Lung (tissue), 12 donors: ENCODE results near the gene GORASP2. TPM values are rescaled to one million over a fixed set of nuclear protein-coding genes. Genes with fewer than 3 reads are reported as not detected.

Source experiments
- ATAC-seq: fragments of 200-7000 bp; cut with Tn5 transposase; one replicate; pipeline ENCODE4 v1.9.1; 2020; ENCODE audit warnings: moderate number of reproducible peaks; ENCODE audit not compliant: insufficient read depth, low FRiP score
- DNase-seq, 3 donors: peaks; one replicate each; pipeline ENCODE4 v3.0.0-alpha.2; 2013 to 2017
- H3K27ac ChIP-seq, 2 donors: one replicate each; pipeline ENCODE4 v1.5.1; 2013; ENCODE audit warnings: mild to moderate bottlenecking in 2 of 2, moderate library complexity in 2 of 2, control low read depth in 1 of 2, inconsistent platforms in 1 of 2, low read depth in 1 of 2, low read length in 1 of 2
- H3K27me3 ChIP-seq, 3 donors: one replicate each; pipeline ENCODE4 v1.5.1; 2013; ENCODE audit warnings: low read length in 2 of 3; ENCODE audit not compliant: control insufficient read depth in 3 of 3, insufficient read depth in 3 of 3
- H3K36me3 ChIP-seq, 4 donors: one replicate each; pipeline ENCODE4 v1.5.1; 2013; ENCODE audit warnings: low read length in 4 of 4, mild to moderate bottlenecking in 1 of 4, moderate library complexity in 1 of 4; ENCODE audit not compliant: control insufficient read depth in 4 of 4, insufficient read depth in 4 of 4
- H3K4me1 ChIP-seq, 5 donors: one replicate each; pipeline ENCODE4 v1.5.1; 2013; ENCODE audit warnings: low read length in 5 of 5, mild to moderate bottlenecking in 2 of 5, moderate library complexity in 1 of 5; ENCODE audit not compliant: control insufficient read depth in 5 of 5, insufficient read depth in 5 of 5
- H3K4me3 ChIP-seq: one replicate; pipeline ENCODE4 v1.5.1; 2013; ENCODE audit warnings: mild to moderate bottlenecking, control low read depth, moderate library complexity
- H3K9ac ChIP-seq, 2 donors: one replicate each; pipeline ENCODE4 v1.5.1; 2013; ENCODE audit warnings: low read length in 2 of 2, control low read depth in 1 of 2; ENCODE audit not compliant: insufficient read depth in 1 of 2
- H3K9me3 ChIP-seq, 4 donors: one replicate each; pipeline ENCODE4 v1.5.1; 2013; ENCODE audit warnings: low read length in 3 of 4, mild to moderate bottlenecking in 1 of 4, moderate library complexity in 1 of 4; ENCODE audit not compliant: control insufficient read depth in 4 of 4, insufficient read depth in 3 of 4
- WGBS, 2 donors: extraction: QIAGEN DNeasy Blood & Tissue Kit; methylation state at CpG; one replicate each; pipeline ENCODE4 v1.1.7; 2013; 5-methylcytosine and 5-hydroxymethylcytosine counted together
- polyA plus RNA-seq, 2 donors: library from polyadenylated mRNA; stranded (reverse); fragments of 200-250 nt; gene quantifications; one replicate each; pipeline ENCODE4 v1.2.1, GENCODE V29; 2013
- total RNA-seq, 2 donors: library from RNA; depleted of rRNA in 1 of 2; stranded (reverse); fragments of >200 nt in 1 of 2; gene quantifications; one replicate each; pipeline ENCODE4 v1.2.1, GENCODE V29; 2014 to 2021
- TF ChIP-seq, protein P1 (sequence below): IDR thresholded peaks from 2 replicates; pipeline ENCODE4 v1.5.1; 2012; ENCODE audit warnings: mild to moderate bottlenecking; ENCODE audit errors: control extremely low read depth, extremely low read depth
- donor health status: control.
- donor health status: control.
- donor health status: Bipolar disorder and iron deficiency.
- donor health status: healthy.
- donor health status: DM: yes; HTN: yes; CAD: no.

GORASP2 gene
- total and polyA plus RNA-seq, 4 donors, result 32.1 to 65.2 (median 45.6) TPM

GRCh38 chr2:170932166-170932565 lies 3.1 kb downstream of the GORASP2 start:
- TF ChIP-seq, protein P1, sequence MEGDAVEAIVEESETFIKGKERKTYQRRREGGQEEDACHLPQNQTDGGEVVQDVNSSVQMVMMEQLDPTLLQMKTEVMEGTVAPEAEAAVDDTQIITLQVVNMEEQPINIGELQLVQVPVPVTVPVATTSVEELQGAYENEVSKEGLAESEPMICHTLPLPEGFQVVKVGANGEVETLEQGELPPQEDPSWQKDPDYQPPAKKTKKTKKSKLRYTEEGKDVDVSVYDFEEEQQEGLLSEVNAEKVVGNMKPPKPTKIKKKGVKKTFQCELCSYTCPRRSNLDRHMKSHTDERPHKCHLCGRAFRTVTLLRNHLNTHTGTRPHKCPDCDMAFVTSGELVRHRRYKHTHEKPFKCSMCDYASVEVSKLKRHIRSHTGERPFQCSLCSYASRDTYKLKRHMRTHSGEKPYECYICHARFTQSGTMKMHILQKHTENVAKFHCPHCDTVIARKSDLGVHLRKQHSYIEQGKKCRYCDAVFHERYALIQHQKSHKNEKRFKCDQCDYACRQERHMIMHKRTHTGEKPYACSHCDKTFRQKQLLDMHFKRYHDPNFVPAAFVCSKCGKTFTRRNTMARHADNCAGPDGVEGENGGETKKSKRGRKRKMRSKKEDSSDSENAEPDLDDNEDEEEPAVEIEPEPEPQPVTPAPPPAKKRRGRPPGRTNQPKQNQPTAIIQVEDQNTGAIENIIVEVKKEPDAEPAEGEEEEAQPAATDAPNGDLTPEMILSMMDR, result no peak
- H3K9ac ChIP-seq, result no peak overlapping the region
- whole genome bisulfite sequencing, 2 donors, result 72 to 84% methylated on average over 1 of the region's 1 CpG
- peaks cover 3 to 14% (median 8%) of the 10 kb centered on the region in 5 donors for H3K4me1 ChIP-seq
- DNase-seq, result no peak
- no peaks in the 10 kb centered on the region for H3K9me3 ChIP-seq
- no peak for ATAC-seq
- no peaks in the 10 kb centered on the region for H3K27me3 ChIP-seq
- no peak overlapping the region for H3K27ac ChIP-seq
- H3K4me3 ChIP-seq, result no peak overlapping the region
- H3K36me3 ChIP-seq, result peaks cover 0 to 3% (median 1%) of the 10 kb centered on the region in 4 donors

GRCh38 chr2:170932948-170933347 lies 3.9 kb downstream of the GORASP2 start:
- ATAC-seq, result no peak
- Histone ChIP-seq H3K36me3 (peaks cover 0 to 6% (median 1%) of the 10 kb centered on the region in 4 donors), H3K27ac (no peak overlapping the region), H3K4me1 (peaks cover 4 to 14% (median 8%) of the 10 kb centered on the region in 5 donors), H3K9me3 (no peaks in the 10 kb centered on the region), H3K9ac (no peak overlapping the region), H3K27me3 (no peaks in the 10 kb centered on the region), H3K4me3 (no peak overlapping the region)
- DNase-seq, result no peak
- TF ChIP-seq, protein P1, result no peak

DNA sequence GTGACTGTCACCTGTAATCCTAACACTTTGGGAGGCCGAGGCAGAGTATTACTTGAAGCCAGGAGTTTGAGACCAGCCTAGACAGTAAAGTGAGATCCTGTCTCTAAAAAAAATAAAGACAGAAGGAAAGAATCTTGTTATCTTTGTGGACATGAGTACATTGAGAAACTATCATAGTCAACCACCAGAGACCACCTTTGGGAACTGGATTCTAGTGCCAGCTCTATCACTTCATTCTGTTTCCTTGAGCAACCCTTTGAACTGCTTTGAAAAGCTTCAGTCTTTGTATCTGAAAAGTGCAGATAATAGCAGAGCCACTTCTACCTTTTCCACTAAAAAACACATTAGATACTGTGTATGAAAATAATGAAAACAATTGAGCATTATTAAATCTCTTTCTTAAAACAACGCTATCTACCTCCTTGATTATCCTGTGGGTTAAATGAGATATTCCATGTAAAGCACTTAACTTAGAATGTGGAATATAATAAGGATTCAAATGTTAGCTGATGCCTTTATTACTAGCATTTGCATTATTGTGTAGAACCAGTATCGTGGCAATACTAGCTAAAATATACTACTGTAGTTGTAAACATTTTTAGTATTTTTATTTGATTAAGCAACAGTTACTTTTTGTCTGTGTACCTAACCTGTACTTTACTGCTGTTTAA lies 8.8 kb downstream of the GORASP2 start:
- no peak overlapping the region for H3K9ac ChIP-seq
- peaks cover 0 to 6% (median 0%) of the 10 kb centered on the region in 5 donors for H3K4me1 ChIP-seq
- peaks cover 0 to 6% (median 1%) of the 10 kb centered on the region in 4 donors for H3K36me3 ChIP-seq
- no peak overlapping the region for H3K4me3 ChIP-seq
- WGBS, 2 donors, result 58 to 59% methylated on average over 3 of the region's 3 CpGs
- TF ChIP-seq, protein P1, result no peak
- H3K27ac ChIP-seq, result no peak overlapping the region
- DNase-seq, result no peak
- H3K27me3 ChIP-seq, result no peaks in the 10 kb centered on the region
- no peak for ATAC-seq
- H3K9me3 ChIP-seq, result no peaks in the 10 kb centered on the region

DNA sequence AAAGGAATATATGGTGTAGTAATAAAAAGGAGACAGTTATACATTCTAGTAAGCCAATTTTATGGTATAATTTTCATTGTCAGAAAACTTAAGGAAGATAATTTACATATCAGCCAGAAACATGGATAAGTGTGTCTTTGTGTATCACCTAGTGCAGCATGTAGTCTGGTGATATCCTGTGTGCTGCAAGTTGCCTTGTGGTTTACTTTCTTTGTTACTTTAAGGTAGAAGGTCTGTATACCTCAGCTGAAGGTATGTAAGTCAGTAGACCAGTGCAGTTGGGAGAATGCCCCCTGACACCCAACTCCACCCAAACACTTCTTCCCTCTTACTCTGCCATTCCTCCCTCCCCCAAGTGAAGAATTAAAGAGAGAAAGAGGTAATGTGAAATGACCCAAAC lies 11.0 kb downstream of the GORASP2 start:
- Histone ChIP-seq H3K4me3 (no peak overlapping the region), H3K36me3 (peaks cover 0 to 4% (median 1%) of the 10 kb centered on the region in 4 donors), H3K27ac (no peak overlapping the region), H3K27me3 (no peaks in the 10 kb centered on the region), H3K9me3 (no peaks in the 10 kb centered on the region), H3K9ac (no peak overlapping the region), H3K4me1 (peaks cover 0 to 6% (median 0%) of the 10 kb centered on the region in 5 donors)
- DNase-seq (no peak), ATAC-seq (no peak)
- TF ChIP-seq, protein P1, result no peak
